DOHH2 (cell line): ENCODE results near the gene MAP4K4.
A peak's percentile ranks its signal among the peaks of the same experiment; 100 is the strongest.

ENCODE experiments used
- H3F3A ChIP-seq: fragments of 200-600 bp; sonication (generic), shearing (Covaris generic); 2 replicates; pipeline ENCODE4 v1.6.0; 2016; ENCODE audit warnings: antibody characterized with exemption, mild to moderate bottlenecking; ENCODE audit not compliant: control insufficient read depth, insufficient read depth
- H3K27ac ChIP-seq: fragments of 200-600 bp; sonication (generic); 2 replicates; pipeline ENCODE4 v1.5.1; 2014; ENCODE audit warnings: low read depth, mild to moderate bottlenecking, low read length, moderate library complexity
- H3K27me3 ChIP-seq: fragments of 200-600 bp; sonication (generic); 2 replicates; pipeline ENCODE4 v1.6.1; 2014; ENCODE audit warnings: mild to moderate bottlenecking, low read length, mixed read lengths; ENCODE audit not compliant: control insufficient read depth
- H3K36me3 ChIP-seq: fragments of 200-600 bp; sonication (generic); 2 replicates; pipeline ENCODE4 v1.6.1; 2014; ENCODE audit warnings: mild to moderate bottlenecking, low read length, moderate library complexity, mixed read lengths; ENCODE audit not compliant: control insufficient read depth
- H3K4me1 ChIP-seq: fragments of 200-600 bp; sonication (generic); 2 replicates; pipeline ENCODE4 v1.6.1; 2014; ENCODE audit warnings: mild to moderate bottlenecking, low read length, mixed read lengths; ENCODE audit not compliant: control insufficient read depth
- H3K4me2 ChIP-seq: fragments of 200-600 bp; sonication (generic); 2 replicates; pipeline ENCODE4 v1.6.0; 2014; ENCODE audit warnings: mild to moderate bottlenecking, low read length, moderate library complexity
- H3K4me3 ChIP-seq: fragments of 200-600 bp; sonication (generic); 2 replicates; pipeline ENCODE4 v1.5.1; 2014; ENCODE audit warnings: mild to moderate bottlenecking, low read length, mixed read lengths
- H3K79me2 ChIP-seq: fragments of 200-600 bp; sonication (generic); 2 replicates; pipeline ENCODE4 v1.6.1; 2014; ENCODE audit warnings: mild to moderate bottlenecking, low read length, mixed read lengths; ENCODE audit not compliant: control insufficient read depth
- H3K9me2 ChIP-seq: fragments of 200-600 bp; sonication (generic); replicated peaks from 2 replicates; pipeline ENCODE4 v1.6.1; 2014; ENCODE audit warnings: mild to moderate bottlenecking, low read length, mixed read lengths; ENCODE audit not compliant: control insufficient read depth
- H3K9me3 ChIP-seq: fragments of 200-600 bp; sonication (generic); 2 replicates; pipeline ENCODE4 v1.6.1; 2014; ENCODE audit warnings: antibody characterized with exemption, low read length, mixed read lengths; ENCODE audit not compliant: control insufficient read depth, insufficient read depth
- H4K20me1 ChIP-seq: fragments of 200-600 bp; sonication (generic); 2 replicates; pipeline ENCODE4 v1.6.0; 2014; ENCODE audit warnings: low read depth, mild to moderate bottlenecking, antibody characterized with exemption, low read length, moderate library complexity; ENCODE audit not compliant: control insufficient read depth, insufficient read depth
- CTCF ChIP-seq: fragments of 200-600 bp; sonication (generic); IDR thresholded peaks from one replicate; pipeline ENCODE4 v1.5.1; 2014; ENCODE audit warnings: antibody characterized with exemption, mild to moderate bottlenecking, low read depth, low read length; ENCODE audit not compliant: poor library complexity, severe bottlenecking
- EZH2phosphoT487 ChIP-seq: fragments of 200-600 bp; sonication (generic); IDR thresholded peaks from 2 replicates; pipeline ENCODE4 v1.6.1; 2017; ENCODE audit warnings: borderline replicate concordance, mild to moderate bottlenecking, antibody characterized with exemption, low read length, moderate library complexity, mixed read lengths

The MAP4K4 gene

GRCh38 chr2:101696272-101697123, 1.0 kb upstream of the MAP4K4 start:
- Histone ChIP-seq H3K4me3 (peak overlapping the region; percentile 85), H3K79me2 (peaks cover 38% of the 10 kb centered on the region), H3K9me2 (no peaks in the 10 kb centered on the region), H3K27me3 (peaks cover 15% of the 10 kb centered on the region), H4K20me1 (peaks cover 12% of the 10 kb centered on the region; the same call in 1 of the 2 replicates), H3K36me3 (peaks cover 34% of the 10 kb centered on the region), H3F3A (peaks cover 13% of the 10 kb centered on the region; the same call in 1 of the 2 replicates), H3K4me2 (peak overlapping the region; percentile 94), H3K9me3 (no peaks in the 10 kb centered on the region), H3K4me1 (peaks cover 22% of the 10 kb centered on the region), H3K27ac (peak overlapping the region; percentile 60)
- no peak for TF ChIP-seq EZH2phosphoT487
- TF ChIP-seq CTCF: no peak

- peaks cover 51% of the 10 kb centered on the region for H3K36me3 ChIP-seq
- H3F3A ChIP-seq: peaks cover 20% of the 10 kb centered on the region
- TF ChIP-seq CTCF (peak; percentile 14), EZH2phosphoT487 (no peak)
- peaks cover 55% of the 10 kb centered on the region for H3K79me2 ChIP-seq
- H3K9me3 ChIP-seq: no peaks in the 10 kb centered on the region
- peak overlapping the region; percentile 78 for H3K27ac ChIP-seq
- no peaks in the 10 kb centered on the region for H3K9me2 ChIP-seq
- H3K4me3 ChIP-seq: peak overlapping the region; percentile 88
- peaks cover 39% of the 10 kb centered on the region for H3K4me1 ChIP-seq
- H3K27me3 ChIP-seq: peaks cover 7% of the 10 kb centered on the region
- peaks cover 12% of the 10 kb centered on the region; the same call in 1 of the 2 replicates for H4K20me1 ChIP-seq
- H3K4me2 ChIP-seq: peak overlapping the region; percentile 86
These were observed 722 bp downstream of the MAP4K4 start for GRCh38 chr2:101698014-101698843.

- peaks cover 51% of the 10 kb centered on the region for H3K36me3 ChIP-seq
- TF ChIP-seq CTCF: no peak
- TF ChIP-seq EZH2phosphoT487: no peak
- H3F3A ChIP-seq: peaks cover 24% of the 10 kb centered on the region
- peak overlapping the region; percentile 86 for H3K4me2 ChIP-seq
- H3K4me1 ChIP-seq: peaks cover 48% of the 10 kb centered on the region
- H4K20me1 ChIP-seq: peaks cover 12% of the 10 kb centered on the region; the same call in 1 of the 2 replicates
- H3K27ac ChIP-seq: peak overlapping the region; percentile 78
- H3K79me2 ChIP-seq: peaks cover 64% of the 10 kb centered on the region
- no peaks in the 10 kb centered on the region for H3K9me3 ChIP-seq
- no peaks in the 10 kb centered on the region for H3K9me2 ChIP-seq
- H3K4me3 ChIP-seq: peak overlapping the region; percentile 88
- H3K27me3 ChIP-seq: peaks cover 7% of the 10 kb centered on the region
These were observed 1.6 kb downstream of the MAP4K4 start for GRCh38 chr2:101698844-101699754.
